ENCODE measurements around the gene CCSER1.

GRCh38 chr4:91198951-91199350 is 1071.8 kb downstream of the CCSER1 start:
- TF ChIP-seq EZH2 (IDR thresholded peaks at IDR 0.05; ENCODE audit: low read depth) = no peak
- no peak for TF ChIP-seq CTCF (conservative IDR thresholded peaks at IDR 0.05)

Data from PC-9 (cell line).